CD4-positive, alpha-beta T cell treated with Interleukin-15 for 1 hour (primary cell): ENCODE results near the gene SLC27A6.
"Not testable (repeated sequence)": the region's sequence is repeated elsewhere in the genome, so short reads cannot be mapped to it uniquely, and the experiment has no call there.

Experiments used
- DNase-seq: peaks from one replicate; pipeline ENCODE4 v3.0.0-alpha.2; 2020

Gene SLC27A6

GRCh38 chr5:129003232-129003631 is 37.9 kb downstream of the SLC27A6 start:
- no peak for DNase-seq

GRCh38 chr5:129014185-129014584 is 48.9 kb downstream of the SLC27A6 start:
- DNase-seq = no peak

DNA sequence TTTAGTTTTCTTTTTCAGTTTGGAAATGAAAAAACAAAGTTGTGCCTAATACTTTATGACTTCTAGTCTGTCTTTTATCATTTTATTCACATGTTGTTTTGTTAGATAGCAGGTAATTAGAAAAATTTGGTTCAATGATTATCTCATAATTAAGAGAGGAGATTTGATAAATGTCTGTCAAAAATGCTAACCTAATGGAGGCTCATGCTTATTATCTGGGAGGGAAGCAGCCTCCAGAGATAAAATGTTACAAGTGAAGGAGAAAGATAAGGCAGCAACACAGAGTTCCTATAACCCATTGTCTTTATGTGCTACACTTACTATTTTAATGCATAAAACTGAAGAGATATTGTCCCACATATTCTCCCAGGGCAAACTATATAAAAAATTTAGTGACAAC is 53.5 kb downstream of the SLC27A6 start:
- DNase-seq = no peak

- DNase-seq = no peak
These were observed 54.2 kb downstream of the SLC27A6 start for GRCh38 chr5:129019401-129019908.

- no peak for DNase-seq
These were observed 55.4 kb downstream of the SLC27A6 start for GRCh38 chr5:129020683-129021082.

DNA sequence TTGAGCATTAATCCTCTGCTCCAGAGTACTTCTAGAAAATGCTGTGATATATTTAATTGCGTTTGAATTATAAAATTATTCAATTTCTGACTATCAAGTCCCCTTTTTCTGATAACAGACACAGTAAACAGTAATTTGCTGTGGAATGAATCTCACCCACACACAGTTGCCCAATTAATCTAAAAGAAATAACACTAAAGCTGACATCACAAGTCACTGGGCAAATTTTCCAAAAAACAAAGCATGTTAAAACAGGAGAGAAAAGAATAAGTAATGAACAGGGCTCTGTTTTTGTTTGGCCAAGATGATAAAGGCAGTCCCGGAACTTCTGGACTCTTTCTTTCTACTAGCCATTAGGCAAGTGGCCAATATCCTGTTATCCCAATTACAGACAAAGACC is 56.5 kb downstream of the SLC27A6 start:
- no peak for DNase-seq

GRCh38 chr5:129022599-129022998 is 57.3 kb downstream of the SLC27A6 start:
- DNase-seq = no peak

DNA sequence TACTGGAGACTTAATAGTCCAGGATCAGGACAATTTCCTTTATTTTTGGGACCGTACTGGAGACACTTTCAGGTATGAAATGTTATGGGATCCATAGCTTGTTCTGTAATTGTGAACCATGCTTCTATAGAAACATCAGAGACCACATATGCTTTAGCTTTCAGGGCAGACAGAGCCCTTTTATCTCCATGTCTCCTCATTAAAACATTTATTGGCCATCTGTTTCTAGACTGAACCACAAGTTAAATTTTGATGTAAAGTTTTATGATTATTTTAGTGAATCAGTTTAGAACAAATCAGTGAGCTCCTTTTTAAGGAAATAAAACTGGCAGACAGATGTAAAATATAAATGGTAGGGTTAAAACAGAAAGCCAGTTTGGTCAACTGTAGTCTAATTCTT is 62.0 kb downstream of the SLC27A6 start:
- DNase-seq = no peak

DNA sequence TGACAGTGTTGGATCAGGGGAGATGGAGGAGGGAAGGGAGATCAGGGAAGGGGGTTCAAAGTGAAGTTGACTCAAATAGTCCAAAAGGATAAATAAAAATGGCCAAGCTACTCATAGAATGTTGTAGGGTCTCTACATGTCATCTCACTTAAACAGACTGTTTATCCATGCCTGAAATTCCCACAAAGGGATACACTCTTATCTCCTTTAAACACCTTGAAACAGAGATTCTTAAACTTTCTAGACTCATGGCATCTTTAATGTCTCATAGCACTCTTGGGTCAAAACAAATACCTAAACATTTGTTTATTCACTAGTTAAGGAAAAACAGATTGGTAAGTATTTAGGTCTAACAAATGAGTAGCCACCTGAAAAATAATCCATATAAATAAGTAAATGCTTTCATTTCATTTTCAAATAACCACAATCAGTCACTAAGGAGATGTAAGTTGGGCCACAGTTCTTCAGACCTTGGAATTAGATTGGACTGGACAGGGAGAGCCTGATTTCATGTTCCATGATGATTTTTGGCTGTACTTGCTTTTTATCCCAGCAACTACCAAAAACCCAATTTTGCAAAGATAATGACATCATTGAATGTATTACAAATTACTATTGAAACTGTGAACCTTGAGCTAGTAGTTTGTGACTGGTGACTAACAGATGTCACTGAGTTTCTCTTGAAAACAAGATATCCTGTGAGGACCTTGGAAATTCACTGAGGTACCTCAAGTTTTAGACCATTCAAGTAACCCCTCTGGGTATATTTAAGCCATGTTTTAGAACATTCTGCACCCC is 66.8 kb downstream of the SLC27A6 start:
- DNase-seq = no peak

- not testable (repeated sequence) for DNase-seq
These were observed 71.0 kb downstream of the SLC27A6 start for GRCh38 chr5:129036257-129036656.

- no peak for DNase-seq
These were observed 76.1 kb downstream of the SLC27A6 start for GRCh38 chr5:129041196-129041881.

- DNase-seq = no peak
These were observed 77.0 kb downstream of the SLC27A6 start for GRCh38 chr5:129042306-129042705.

GRCh38 chr5:129043894-129044293 is 78.6 kb downstream of the SLC27A6 start:
- no peak for DNase-seq

- DNase-seq = no peak
These were observed 80.9 kb downstream of the SLC27A6 start for GRCh38 chr5:129046151-129046550.

- DNase-seq = no peak
These were observed 83.2 kb downstream of the SLC27A6 start for GRCh38 chr5:129048509-129048908.

- no peak for DNase-seq
These were observed 84.0 kb downstream of the SLC27A6 start for GRCh38 chr5:129049126-129049799.

GRCh38 chr5:129051283-129051682 is 86.0 kb downstream of the SLC27A6 start:
- DNase-seq = no peak

DNA sequence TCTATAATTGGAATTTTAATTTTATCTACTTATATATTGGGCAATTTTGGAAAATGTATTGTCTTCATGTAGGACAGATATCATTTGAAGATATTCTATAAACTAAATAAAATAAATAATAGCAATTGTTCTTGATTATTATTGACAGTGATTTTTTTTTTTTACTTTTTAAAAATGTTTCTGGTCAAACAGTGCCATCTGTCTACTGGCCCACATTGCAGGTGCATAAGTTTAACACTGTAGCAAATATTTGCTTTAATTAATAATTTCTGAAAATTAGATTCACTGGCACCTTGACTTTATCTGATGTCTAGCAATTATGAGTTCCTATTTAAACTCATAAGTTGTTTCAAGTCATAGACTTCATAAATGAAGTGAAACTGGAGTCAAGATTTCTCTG is 88.2 kb downstream of the SLC27A6 start:
- DNase-seq = no peak

DNA sequence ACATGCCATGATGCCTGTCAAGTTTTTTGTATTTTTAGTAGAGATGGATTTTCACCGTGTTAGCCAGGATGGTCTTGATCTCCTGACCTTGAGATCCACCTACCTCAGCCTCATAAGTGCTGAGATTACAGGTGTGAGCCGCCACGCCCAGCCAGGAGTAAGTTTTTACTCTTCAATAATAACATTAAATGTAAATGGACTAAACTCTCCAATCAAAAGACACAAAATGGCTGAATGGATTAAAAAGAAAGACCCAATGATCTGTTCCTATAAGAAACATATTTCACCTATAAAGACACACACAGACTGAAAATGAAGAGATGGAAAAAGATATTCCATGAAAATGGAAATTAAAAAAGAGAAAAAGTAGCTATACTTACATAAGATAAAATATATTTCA is 92.0 kb downstream of the SLC27A6 start:
- DNase-seq = no peak

- no peak for DNase-seq
These were observed 96.6 kb downstream of the SLC27A6 start for GRCh38 chr5:129061849-129062248.

DNA sequence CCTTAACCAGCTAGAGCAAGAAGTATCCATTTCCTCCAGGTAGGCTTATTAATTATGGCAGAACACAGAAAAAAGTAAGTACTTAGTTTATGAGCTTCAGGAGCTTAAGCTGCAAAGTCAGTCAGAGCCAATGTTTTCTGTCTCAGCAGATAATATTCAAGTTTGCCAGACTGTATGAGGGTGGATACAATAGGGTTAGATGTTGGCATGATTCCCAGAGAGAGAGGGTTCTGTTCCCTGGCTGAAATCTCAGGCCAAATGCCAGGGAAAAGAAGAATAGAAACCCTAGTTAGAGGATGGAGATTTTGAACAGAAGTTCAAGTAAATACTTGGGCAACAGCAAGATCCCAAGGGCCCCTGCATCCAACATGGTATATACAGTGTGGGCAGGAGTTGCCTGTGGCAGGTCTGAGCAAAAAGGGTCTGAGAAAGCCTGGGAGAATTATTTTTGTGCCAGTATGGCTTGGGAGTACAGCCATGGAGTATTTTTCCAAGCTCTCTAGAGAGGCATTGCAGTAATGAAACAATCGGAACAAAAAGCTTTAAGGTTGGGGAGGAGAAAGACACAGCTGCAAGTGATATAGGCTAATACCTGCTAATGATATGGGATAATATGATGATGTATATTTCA is 98.3 kb downstream of the SLC27A6 start:
- DNase-seq = no peak

GRCh38 chr5:129065721-129066120 is 100.4 kb downstream of the SLC27A6 start:
- no peak for DNase-seq

DNA sequence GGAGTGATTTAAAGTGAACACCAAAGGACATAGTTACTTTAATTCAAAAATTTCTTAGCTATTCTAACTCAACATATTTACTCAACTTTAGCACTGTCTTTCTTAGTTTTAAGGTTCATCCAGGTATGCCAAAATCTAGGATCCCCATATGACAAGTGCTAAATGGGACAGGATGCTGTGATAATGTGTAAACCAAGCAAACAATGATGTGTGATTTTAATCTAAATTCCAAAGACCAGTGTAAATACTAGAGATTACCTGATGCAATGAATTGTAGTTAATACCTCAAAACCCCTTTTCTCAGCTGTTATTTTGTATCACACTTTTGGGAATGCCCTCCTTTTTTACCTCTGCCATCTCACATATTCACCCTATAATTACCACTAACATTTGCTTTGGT is 102.5 kb downstream of the SLC27A6 start:
- no peak for DNase-seq
